HCT116 (cell line): Measurements from ENCODE around the gene EPHB4.

Experiments
- ELF1 ChIP-seq: IDR thresholded peaks from 2 replicates; pipeline ENCODE4 v1.6.1; 2012; ENCODE audit warnings: low read depth, borderline replicate concordance
- RAD21 ChIP-seq: IDR thresholded peaks from 2 replicates; pipeline ENCODE4 v1.6.1; 2012; ENCODE audit warnings: low read depth, mild to moderate bottlenecking
- SP1 ChIP-seq: IDR thresholded peaks from 2 replicates; pipeline ENCODE4 v1.6.1; 2012; ENCODE audit warnings: low read depth
- TF ChIP-seq, protein P1 (sequence below), 3 experiments: fragments of 200-600 bp in 1 of 3; sonication (generic) in 1 of 3; IDR thresholded peaks in 2 of 3; conservative IDR thresholded peaks in 1 of 3; 2 replicates each; pipeline ENCODE4 v1.5.1; 2012 to 2017; ENCODE audit warnings: low read depth in 2 of 3, low read length in 2 of 3, antibody characterized with exemption in 1 of 3, borderline replicate concordance in 1 of 3, control low read depth in 1 of 3, mild to moderate bottlenecking in 1 of 3, mixed read lengths in 1 of 3, mixed run types in 1 of 3, moderate library complexity in 1 of 3; ENCODE audit not compliant: insufficient read depth in 1 of 3

GRCh38 chr7:100811480-100811879 lies 15.8 kb downstream of the EPHB4 start:
- TF ChIP-seq SP1 (no peak), RAD21 (no peak), ELF1 (no peak)
- TF ChIP-seq, protein P1, sequence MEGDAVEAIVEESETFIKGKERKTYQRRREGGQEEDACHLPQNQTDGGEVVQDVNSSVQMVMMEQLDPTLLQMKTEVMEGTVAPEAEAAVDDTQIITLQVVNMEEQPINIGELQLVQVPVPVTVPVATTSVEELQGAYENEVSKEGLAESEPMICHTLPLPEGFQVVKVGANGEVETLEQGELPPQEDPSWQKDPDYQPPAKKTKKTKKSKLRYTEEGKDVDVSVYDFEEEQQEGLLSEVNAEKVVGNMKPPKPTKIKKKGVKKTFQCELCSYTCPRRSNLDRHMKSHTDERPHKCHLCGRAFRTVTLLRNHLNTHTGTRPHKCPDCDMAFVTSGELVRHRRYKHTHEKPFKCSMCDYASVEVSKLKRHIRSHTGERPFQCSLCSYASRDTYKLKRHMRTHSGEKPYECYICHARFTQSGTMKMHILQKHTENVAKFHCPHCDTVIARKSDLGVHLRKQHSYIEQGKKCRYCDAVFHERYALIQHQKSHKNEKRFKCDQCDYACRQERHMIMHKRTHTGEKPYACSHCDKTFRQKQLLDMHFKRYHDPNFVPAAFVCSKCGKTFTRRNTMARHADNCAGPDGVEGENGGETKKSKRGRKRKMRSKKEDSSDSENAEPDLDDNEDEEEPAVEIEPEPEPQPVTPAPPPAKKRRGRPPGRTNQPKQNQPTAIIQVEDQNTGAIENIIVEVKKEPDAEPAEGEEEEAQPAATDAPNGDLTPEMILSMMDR (IDR thresholded peaks at IDR 0.05 in 2 of 3, conservative IDR thresholded peaks at IDR 0.05 in 1 of 3; ENCODE audit: borderline replicate concordance in 1 of 3, insufficient read depth in 1 of 3, low read depth in 2 of 3, low read length in 2 of 3) = no peak
